Measurements from ENCODE around the gene TBC1D32.

- no peak for TF ChIP-seq POLR2A (IDR thresholded peaks at IDR 0.05; ENCODE audit: low read depth, low read length)
- TF ChIP-seq POLR2AphosphoS5 (IDR thresholded peaks at IDR 0.05; ENCODE audit: low read depth, low read length), result no peak
- TF ChIP-seq TAF1 (IDR thresholded peaks at IDR 0.05; ENCODE audit: borderline replicate concordance, low read depth, low read length), result no peak
Measured at GRCh38 chr6:121040831-121041230, 293.4 kb downstream of the TBC1D32 start.
